Transverse colon (tissue), 3 donors: ENCODE data around the gene FDCSP.

Experiments
- CTCF ChIP-seq, 5 experiments: fragments of 200-600 bp in 3 of 5; fragments of 450-650 bp in 2 of 5; sonication (generic) in 3 of 5; IDR thresholded peaks; 1 replicate in 2 of 5; 2 replicates in 3 of 5; pipeline ENCODE4 v1.5.1; 2016 to 2017; ENCODE audit warnings: antibody characterized with exemption in 5 of 5, inconsistent platforms in 3 of 5, mild to moderate bottlenecking in 2 of 5, moderate library complexity in 1 of 5
- EP300 ChIP-seq: sonication (generic); formaldehyde crosslinking; IDR thresholded peaks from one replicate; pipeline ENCODE4 v1.6.1; 2017; ENCODE audit warnings: antibody characterized with exemption, low read depth

- TF ChIP-seq EP300 (no peak), CTCF (IDR thresholded peaks at IDR 0.05) (no peak)
These were observed 26.0 kb downstream of the FDCSP start for GRCh38 chr4:70251945-70252277.
